Mammary epithelial cell (primary cell): ENCODE results near the gene ABCG1.

Experiments used
- EZH2 ChIP-seq: IDR thresholded peaks from 2 replicates; pipeline ENCODE4 v1.6.1; 2012; ENCODE audit warnings: low read length, inconsistent platforms, borderline replicate concordance
- TF ChIP-seq, protein P1 (sequence below), 2 donors: IDR thresholded peaks in 1 of 2; conservative IDR thresholded peaks in 1 of 2; 2 replicates each; pipeline ENCODE4 v1.5.1; 2011 to 2012; ENCODE audit warnings: inconsistent platforms in 2 of 2, low read length in 2 of 2, mild to moderate bottlenecking in 2 of 2, control low read depth in 1 of 2, low read depth in 1 of 2; ENCODE audit not compliant: insufficient read depth in 1 of 2; ENCODE audit errors: extremely low read depth in 1 of 2

DNA sequence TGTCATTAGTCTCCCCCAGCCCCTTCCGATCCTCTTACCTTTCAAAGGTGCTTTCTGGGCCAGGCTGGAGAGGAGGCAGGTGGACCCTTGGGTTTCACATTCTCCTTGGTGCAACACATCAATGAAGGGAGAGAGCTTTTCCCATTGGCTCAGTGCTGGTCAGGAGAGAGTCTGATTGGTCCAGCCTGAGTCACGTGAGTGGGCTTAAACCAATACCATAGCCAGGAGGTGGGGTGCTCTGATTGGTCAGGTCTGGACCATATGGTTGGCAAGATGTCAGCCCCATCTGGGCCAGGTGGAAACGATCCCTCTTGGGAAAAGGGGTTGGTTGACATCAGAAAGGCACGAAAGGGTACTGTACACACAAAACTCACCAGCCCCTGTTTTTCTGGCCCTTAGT, 44.8 kb upstream of the ABCG1 start:
- TF ChIP-seq, protein P1, sequence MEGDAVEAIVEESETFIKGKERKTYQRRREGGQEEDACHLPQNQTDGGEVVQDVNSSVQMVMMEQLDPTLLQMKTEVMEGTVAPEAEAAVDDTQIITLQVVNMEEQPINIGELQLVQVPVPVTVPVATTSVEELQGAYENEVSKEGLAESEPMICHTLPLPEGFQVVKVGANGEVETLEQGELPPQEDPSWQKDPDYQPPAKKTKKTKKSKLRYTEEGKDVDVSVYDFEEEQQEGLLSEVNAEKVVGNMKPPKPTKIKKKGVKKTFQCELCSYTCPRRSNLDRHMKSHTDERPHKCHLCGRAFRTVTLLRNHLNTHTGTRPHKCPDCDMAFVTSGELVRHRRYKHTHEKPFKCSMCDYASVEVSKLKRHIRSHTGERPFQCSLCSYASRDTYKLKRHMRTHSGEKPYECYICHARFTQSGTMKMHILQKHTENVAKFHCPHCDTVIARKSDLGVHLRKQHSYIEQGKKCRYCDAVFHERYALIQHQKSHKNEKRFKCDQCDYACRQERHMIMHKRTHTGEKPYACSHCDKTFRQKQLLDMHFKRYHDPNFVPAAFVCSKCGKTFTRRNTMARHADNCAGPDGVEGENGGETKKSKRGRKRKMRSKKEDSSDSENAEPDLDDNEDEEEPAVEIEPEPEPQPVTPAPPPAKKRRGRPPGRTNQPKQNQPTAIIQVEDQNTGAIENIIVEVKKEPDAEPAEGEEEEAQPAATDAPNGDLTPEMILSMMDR (conservative IDR thresholded peaks at IDR 0.05 in 1 of 2, IDR thresholded peaks at IDR 0.05 in 1 of 2; ENCODE audit: extremely low read depth in 1 of 2, insufficient read depth in 1 of 2, low read depth in 1 of 2, low read length in 2 of 2) = no peak
- no peak for TF ChIP-seq EZH2
